Natural killer cell (primary cell): ENCODE results near the gene TBCD. TPM values are rescaled to one million over a fixed set of nuclear protein-coding genes. Genes with fewer than 3 reads are reported as not detected.
"Not testable (repeated sequence)": the region's sequence is repeated elsewhere in the genome, so short reads cannot be mapped to it uniquely, and the experiment has no call there.

Source experiments
- ATAC-seq, 3 donors: fragments of 150-1000 bp in 2 of 3; fragments of 200-7000 bp in 1 of 3; cut with Tn5 transposase; 1 replicate in 1 of 3; 2 replicates in 2 of 3; pipeline ENCODE4 v1.10.0; 2021; ENCODE audit warnings: mild to moderate bottlenecking in 2 of 3, moderate library complexity in 2 of 3
- DNase-seq, 2 donors: peaks; one replicate each; pipeline versions ENCODE4 v3.0.0 to v3.0.0-alpha.2; 2013 to 2021; ENCODE audit warnings: mixed read lengths in 1 of 2
- H3K27ac ChIP-seq: one replicate; pipeline ENCODE4 v1.5.1; 2013; ENCODE audit warnings: mild to moderate bottlenecking, low read length
- H3K27me3 ChIP-seq: one replicate; pipeline ENCODE4 v1.6.1; 2013; ENCODE audit warnings: low read length; ENCODE audit not compliant: control insufficient read depth, insufficient read depth
- H3K36me3 ChIP-seq: one replicate; pipeline ENCODE4 v1.6.1; 2013; ENCODE audit warnings: low read length; ENCODE audit not compliant: control insufficient read depth, insufficient read depth
- H3K4me1 ChIP-seq: one replicate; pipeline ENCODE4 v1.6.1; 2013; ENCODE audit warnings: low read length; ENCODE audit not compliant: control insufficient read depth, insufficient read depth
- H3K4me3 ChIP-seq: one replicate; pipeline ENCODE4 v1.5.1; 2013; ENCODE audit warnings: low read length
- H3K9me3 ChIP-seq: one replicate; pipeline ENCODE4 v1.6.1; 2013; ENCODE audit warnings: low read length; ENCODE audit not compliant: control insufficient read depth, insufficient read depth
- H3K27ac Mint-ChIP-seq, 2 donors: one replicate each; pipeline ENCODE4 v1.8.0; 2022; ENCODE audit warnings: mild to moderate bottlenecking in 2 of 2, mixed read lengths in 2 of 2, moderate library complexity in 1 of 2
- H3K27me3 Mint-ChIP-seq, 2 donors: one replicate each; pipeline ENCODE4 v1.8.0; 2022; ENCODE audit warnings: low read depth in 2 of 2, mixed read lengths in 2 of 2
- H3K36me3 Mint-ChIP-seq: one replicate; pipeline ENCODE4 v1.8.0; 2022; ENCODE audit warnings: mixed read lengths
- H3K4me1 Mint-ChIP-seq, 2 donors: one replicate each; pipeline ENCODE4 v1.8.0; 2022; ENCODE audit warnings: mixed read lengths in 2 of 2
- H3K4me3 Mint-ChIP-seq: one replicate; pipeline ENCODE4 v1.8.0; 2022; ENCODE audit warnings: mild to moderate bottlenecking, moderate library complexity, mixed read lengths
- H3K9me3 Mint-ChIP-seq, 2 donors: one replicate each; pipeline ENCODE4 v1.8.0; 2022; ENCODE audit warnings: mixed read lengths in 2 of 2
- CTCF ChIP-seq: fragments of 200-600 bp; IDR thresholded peaks from one replicate; pipeline ENCODE4 v1.8.0; 2022; ENCODE audit warnings: antibody characterized with exemption
- WGBS: methylation state at CpG from one replicate; pipeline ENCODE4 v1.1.7; 2013; ENCODE audit warnings: missing lambda C conversion rate; ENCODE audit not compliant: insufficient coverage; 5-methylcytosine and 5-hydroxymethylcytosine counted together
- intact Hi-C: fragments of 100-400 bp; cut with micrococcal nuclease; formaldehyde crosslinking; loops from one replicate; pipeline ENCODE4 v1.14.2; 2022
- total RNA-seq, 4 donors: library from RNA; stranded (reverse); fragments of 120-200 nt in 1 of 4; gene quantifications; one replicate each; pipeline versions ENCODE4 v1.2.3 to v1.2.4, GENCODE V29; 2013 to 2022

Gene TBCD
- total RNA-seq, 3 donors from 2014 or later (not counting 1 experiment from before 2014, with no cell fraction given) = 92.0 to 149 (median 132) TPM

- WGBS = 93% methylated on average over 7 of the region's 7 CpGs
- H3K27ac ChIP-seq = no peak overlapping the region
Observed at GRCh38 chr17:82966415-82966814, 214.6 kb downstream of the TBCD start.

GRCh38 chr17:82967268-82968032 lies 215.6 kb downstream of the TBCD start:
- Mint-ChIP-seq H3K4me1 (peaks cover 8 to 13% of the 10 kb centered on the region in 2 donors), H3K27me3 (no peaks in the 10 kb centered on the region), H3K4me3 (no peak overlapping the region), H3K9me3 (no peaks in the 10 kb centered on the region), H3K27ac (no peak overlapping the region), H3K36me3 (no peaks in the 10 kb centered on the region)
- Histone ChIP-seq H3K27ac (no peak overlapping the region), H3K4me3 (no peak overlapping the region), H3K4me1 (peaks cover 9% of the 10 kb centered on the region), H3K36me3 (no peaks in the 10 kb centered on the region), H3K27me3 (no peaks in the 10 kb centered on the region), H3K9me3 (no peaks in the 10 kb centered on the region)
- 90% methylated on average over 13 of the region's 18 CpGs for WGBS
- TF ChIP-seq CTCF = no peak
- ATAC-seq = no peak
- no peak for DNase-seq
- intact Hi-C loops = no loop called here

More at GRCh38 chr17:82966415-82966814, 214.6 kb downstream of the TBCD start:
- Histone ChIP-seq H3K36me3 (no peaks in the 10 kb centered on the region), H3K27me3 (no peaks in the 10 kb centered on the region), H3K4me1 (peaks cover 9% of the 10 kb centered on the region), H3K4me3 (no peak overlapping the region), H3K9me3 (no peaks in the 10 kb centered on the region)
- no peak for DNase-seq
- no peaks in the 10 kb centered on the region for H3K9me3 Mint-ChIP-seq
- intact Hi-C loops = no loop called here
- H3K27me3 Mint-ChIP-seq = no peaks in the 10 kb centered on the region
- H3K4me1 Mint-ChIP-seq = peaks cover 8 to 13% of the 10 kb centered on the region in 2 donors
- no peaks in the 10 kb centered on the region for H3K36me3 Mint-ChIP-seq
- no peak overlapping the region for H3K27ac Mint-ChIP-seq
- ATAC-seq = no peak
- TF ChIP-seq CTCF = no peak
- H3K4me3 Mint-ChIP-seq = no peak overlapping the region

- DNase-seq, H3K36me3 ChIP-seq, H3K27ac Mint-ChIP-seq, H3K27me3 ChIP-seq, H3K27me3 Mint-ChIP-seq, H3K36me3 Mint-ChIP-seq, H3K4me3 ChIP-seq, H3K4me3 Mint-ChIP-seq, H3K9me3 ChIP-seq, H3K9me3 Mint-ChIP-seq, H3K4me1 ChIP-seq, ATAC-seq, H3K27ac ChIP-seq, intact Hi-C loops: not testable (repeated sequence)
- peaks cover 5 to 14% of the 10 kb centered on the region in 2 donors for H3K4me1 Mint-ChIP-seq
- WGBS = 81% methylated on average over 33 of the region's 33 CpGs
Observed at GRCh38 chr17:82968033-82968841, 216.4 kb downstream of the TBCD start.

- Mint-ChIP-seq H3K27ac (no peak overlapping the region), H3K4me3 (no peak overlapping the region), H3K9me3 (no peaks in the 10 kb centered on the region), H3K36me3 (no peaks in the 10 kb centered on the region), H3K4me1 (peaks cover 0 to 9% of the 10 kb centered on the region in 2 donors), H3K27me3 (no peaks in the 10 kb centered on the region)
- 29% methylated on average over 12 of the region's 12 CpGs for WGBS
- peaks cover 3% of the 10 kb centered on the region for H3K4me1 ChIP-seq
- H3K27me3 ChIP-seq = no peaks in the 10 kb centered on the region
- H3K36me3 ChIP-seq = no peaks in the 10 kb centered on the region
- H3K4me3 ChIP-seq = no peak overlapping the region
- DNase-seq (no peak), ATAC-seq (no peak)
- intact Hi-C loops = no loop called here
- no peak for TF ChIP-seq CTCF
- H3K27ac ChIP-seq = no peak overlapping the region
- no peaks in the 10 kb centered on the region for H3K9me3 ChIP-seq
Observed at GRCh38 chr17:82970067-82970466, 218.2 kb downstream of the TBCD start.
